GM18951 (cell line): ENCODE results near the gene RRM2.
"Not testable (repeated sequence)": the region's sequence is repeated elsewhere in the genome, so short reads cannot be mapped to it uniquely, and the experiment has no call there.

ENCODE experiments used
- POLR2A ChIP-seq: IDR thresholded peaks from 4 replicates; pipeline ENCODE4 v1.6.1; 2011; ENCODE audit warnings: mild to moderate bottlenecking; ENCODE audit not compliant: insufficient read length, insufficient read depth; ENCODE audit errors: extremely low read depth
- in situ Hi-C: fragments of 300-500 bp; cut with MboI; formaldehyde crosslinking; loops from one replicate; pipeline ENCODE4 v1.12.0; 2022; ENCODE audit warnings: low sequenced_read_pairs, mixed read lengths, inconsistent platforms; ENCODE audit not compliant: unreplicated experiment

RRM2 gene

DNA sequence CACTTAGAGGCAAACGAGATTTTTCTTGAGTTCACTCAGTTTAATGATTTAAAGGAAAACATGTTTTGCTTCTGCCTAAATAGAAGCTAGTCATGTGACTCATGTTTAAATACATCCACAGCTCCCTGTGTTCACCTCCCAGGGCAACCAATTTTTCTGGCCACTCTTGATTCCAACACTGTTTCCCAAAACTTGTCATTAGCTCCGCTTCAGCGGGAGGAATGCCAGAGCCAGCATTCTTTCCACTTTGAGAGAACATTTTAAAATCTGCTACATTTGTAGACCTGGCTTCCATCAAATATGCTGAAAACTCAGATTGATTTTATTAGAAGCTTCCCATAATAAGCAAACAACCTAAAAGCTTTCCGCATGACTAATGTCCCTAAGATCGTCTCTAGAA is 39.5 kb upstream of the RRM2 start:
- TF ChIP-seq POLR2A = no peak
- in situ Hi-C loops = no loop called here

GRCh38 chr2:10083692-10084211 is 38.8 kb upstream of the RRM2 start:
- in situ Hi-C loops = no loop called here
- TF ChIP-seq POLR2A = peak; percentile 67

DNA sequence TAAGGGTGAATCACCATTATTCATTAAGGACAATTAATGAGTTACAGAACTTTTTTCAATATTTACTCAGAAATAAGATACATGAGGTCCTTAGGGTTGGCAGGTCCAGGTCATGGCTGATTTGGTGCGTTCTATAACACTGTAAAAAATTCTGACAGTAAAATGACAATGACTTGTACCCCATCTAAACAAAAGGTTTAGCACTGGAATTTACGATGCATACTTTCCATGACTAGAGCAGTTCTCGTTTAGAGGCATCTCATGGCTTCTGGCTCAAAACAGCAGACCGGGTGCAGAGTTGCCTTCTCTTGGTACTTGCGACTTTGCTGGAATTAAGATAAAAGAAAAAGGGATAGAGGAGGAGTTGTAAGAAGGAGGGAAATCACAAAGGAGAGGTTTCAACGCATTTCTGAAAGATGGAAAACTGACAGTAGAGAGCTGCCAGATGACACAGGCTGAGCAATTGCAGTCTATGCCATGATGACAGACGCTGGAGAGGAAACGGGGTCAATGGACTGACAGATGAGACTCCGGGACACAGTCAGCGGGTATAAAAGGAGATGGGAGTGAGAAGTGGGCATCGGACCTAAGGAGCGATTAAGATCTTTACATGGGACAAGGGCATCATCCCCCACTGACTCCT is 38.2 kb upstream of the RRM2 start:
- TF ChIP-seq POLR2A = no peak
- in situ Hi-C loops = no loop called here

DNA sequence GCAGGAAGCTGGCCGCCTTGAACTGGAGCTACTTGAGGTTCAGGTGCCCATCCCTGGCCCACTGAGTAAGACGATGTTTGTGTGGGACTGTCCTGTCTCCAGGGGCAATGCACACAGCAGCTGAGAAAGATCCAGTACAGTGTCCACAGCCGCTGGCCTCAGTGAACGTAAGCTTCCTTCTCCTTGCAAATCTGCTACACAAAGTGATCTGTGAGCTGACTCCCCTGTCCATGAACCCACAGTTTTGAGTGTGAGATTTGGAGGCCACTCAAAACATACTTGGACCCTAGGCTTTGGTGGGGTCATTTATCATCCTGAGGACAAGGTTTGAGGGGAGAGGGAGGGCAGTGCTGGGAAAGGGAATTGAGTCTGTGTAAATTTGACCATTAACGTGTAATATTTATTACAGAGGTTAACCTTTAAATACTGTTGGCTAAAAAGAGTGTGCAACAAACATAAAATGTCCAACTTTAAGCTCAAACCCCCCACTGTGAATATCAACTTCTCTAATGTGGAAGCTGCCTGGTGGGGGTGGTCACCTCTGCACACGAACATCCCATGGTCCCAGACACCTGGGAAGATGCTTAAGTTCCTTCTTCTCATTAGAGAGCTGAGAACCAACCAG is 37.4 kb upstream of the RRM2 start:
- in situ Hi-C loops = no loop called here
- TF ChIP-seq POLR2A = no peak

- TF ChIP-seq POLR2A = no peak
- in situ Hi-C loops = no loop called here
These were observed 36.9 kb upstream of the RRM2 start for GRCh38 chr2:10085668-10086059.

DNA sequence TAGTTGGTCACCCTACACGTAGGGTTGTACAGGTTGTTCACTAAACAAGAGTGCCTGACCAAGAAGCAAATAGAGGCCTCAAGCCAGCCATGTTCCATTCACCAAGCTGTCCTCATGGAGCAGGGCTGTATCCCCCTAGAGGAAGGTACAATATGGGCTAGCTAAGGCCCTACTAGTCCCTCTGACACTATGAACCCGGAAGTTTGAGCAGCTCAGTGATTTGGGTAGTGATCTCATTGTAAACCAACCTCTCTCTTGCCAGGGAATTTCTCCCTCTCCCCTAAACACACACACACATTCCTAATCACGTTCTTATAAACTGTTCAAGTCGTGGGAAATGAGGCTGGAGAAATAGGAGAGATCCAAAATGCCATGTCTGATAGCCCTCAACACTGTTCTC is 35.6 kb upstream of the RRM2 start:
- in situ Hi-C loops = no loop called here
- no peak for TF ChIP-seq POLR2A

GRCh38 chr2:10087360-10087759 is 35.2 kb upstream of the RRM2 start:
- no peak for TF ChIP-seq POLR2A
- in situ Hi-C loops = no loop called here

- no peak for TF ChIP-seq POLR2A
- in situ Hi-C loops = no loop called here
These were observed 32.9 kb upstream of the RRM2 start for GRCh38 chr2:10089565-10090190.

GRCh38 chr2:10091182-10091888 is 31.2 kb upstream of the RRM2 start:
- in situ Hi-C loops = no loop called here
- peak; percentile 41 for TF ChIP-seq POLR2A

DNA sequence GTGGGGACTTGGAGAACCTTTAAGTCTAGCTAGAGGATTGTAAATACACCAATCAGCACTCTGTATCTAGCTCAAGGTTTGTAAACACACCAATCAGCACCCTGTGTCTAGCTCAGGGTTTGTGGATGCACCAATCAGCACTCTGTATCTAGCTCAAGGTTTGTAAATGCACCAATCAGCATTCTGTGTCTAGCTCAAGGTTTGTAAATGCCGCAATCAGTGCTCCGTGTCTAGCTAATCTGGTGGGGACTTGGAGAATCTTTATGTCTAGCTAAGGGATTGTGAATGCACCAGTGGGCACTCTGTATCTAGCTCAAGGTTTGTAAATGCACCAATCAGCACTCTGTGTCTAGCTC is 30.7 kb upstream of the RRM2 start:
- in situ Hi-C loops = not testable (repeated sequence)

DNA sequence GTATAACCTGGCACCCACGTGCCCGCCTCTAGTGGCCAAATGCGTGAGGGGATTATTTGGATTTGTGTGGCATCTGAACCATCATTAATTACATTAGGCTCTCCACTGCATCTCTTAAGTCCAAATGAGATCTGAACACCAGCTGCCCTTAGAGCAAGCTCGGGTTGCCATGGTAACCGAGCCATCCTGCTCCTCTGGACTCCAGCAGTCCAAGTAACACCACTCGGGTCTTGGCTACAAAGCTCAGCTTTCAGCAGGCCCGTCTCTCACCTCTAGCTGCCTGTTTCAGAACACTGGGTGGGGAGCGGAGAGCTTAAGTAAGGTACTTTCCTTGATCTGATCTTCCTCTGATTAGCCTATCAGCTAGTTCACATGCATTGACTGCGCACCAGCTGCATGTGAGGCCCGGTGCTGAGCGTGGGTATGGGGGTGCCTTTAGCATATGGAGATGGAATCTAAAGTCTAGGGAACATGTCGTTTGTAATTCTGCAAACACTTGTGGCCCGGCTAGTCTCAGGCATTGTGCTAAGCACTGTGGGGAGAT is 28.2 kb upstream of the RRM2 start:
- in situ Hi-C loops = no loop called here
- no peak for TF ChIP-seq POLR2A

DNA sequence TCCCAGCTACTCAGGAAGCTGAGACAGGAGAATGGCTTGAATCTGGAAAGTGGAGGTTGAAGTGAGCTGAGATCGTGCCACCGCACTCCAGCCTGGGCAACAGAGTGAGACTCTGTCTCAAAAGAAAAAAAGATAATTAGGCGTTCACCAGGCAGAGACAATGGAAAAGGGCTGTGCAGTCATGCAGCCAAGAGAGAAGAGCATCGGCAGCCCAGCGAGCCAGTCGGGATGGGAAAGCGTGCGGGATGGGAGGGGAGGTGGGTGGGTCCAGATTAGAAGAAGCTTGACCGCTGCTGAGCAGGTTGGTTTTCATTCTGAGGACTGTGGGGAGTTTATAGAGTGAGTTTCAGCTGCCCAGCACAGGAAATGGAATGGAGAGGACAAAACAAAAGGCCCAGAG is 27.4 kb upstream of the RRM2 start:
- in situ Hi-C loops = no loop called here
- TF ChIP-seq POLR2A = no peak

GRCh38 chr2:10096641-10097040 is 25.9 kb upstream of the RRM2 start:
- no peak for TF ChIP-seq POLR2A
- in situ Hi-C loops = no loop called here
